ENCODE data around the gene HBQ1. TPM values are rescaled to one million over a fixed set of nuclear protein-coding genes. Genes with fewer than 3 reads are reported as not detected.

The HBQ1 gene
- total RNA-seq, 1 experiment from 2014 or later = 3.5 TPM

DNA sequence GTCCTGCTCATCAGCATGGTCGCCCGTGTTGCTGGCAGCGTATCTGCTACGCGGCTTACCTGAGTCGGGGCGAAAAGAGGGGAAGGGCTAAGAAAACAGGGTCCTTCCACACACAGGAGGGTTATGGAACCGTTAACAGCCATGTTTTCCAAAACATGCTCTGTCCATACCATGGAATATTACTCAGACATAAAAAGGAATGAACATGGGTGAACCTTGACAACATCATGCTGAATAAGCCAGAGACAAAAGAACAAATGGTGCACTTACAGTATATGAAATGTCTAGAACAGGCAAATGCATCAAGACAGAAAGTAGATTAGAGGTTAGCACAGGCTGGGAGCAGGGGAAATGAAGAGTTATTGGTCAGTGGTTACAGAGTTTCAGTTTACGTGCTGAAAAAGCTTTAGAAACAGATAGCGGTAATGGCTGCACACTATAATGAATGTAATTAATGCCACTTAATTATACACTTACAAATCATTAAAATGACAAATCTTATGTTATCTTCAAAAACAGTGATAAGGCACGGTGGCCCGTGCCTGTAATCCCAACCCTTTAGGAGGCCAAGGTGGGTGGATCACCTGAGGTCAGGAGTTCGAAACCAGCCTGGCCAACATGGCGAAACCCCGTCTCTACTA is 49.6 kb upstream of the HBQ1 start:
- H3K18ac ChIP-seq (ENCODE audit: insufficient read length, low read depth, low read length) = no peak overlapping the region
- H4K5ac ChIP-seq (ENCODE audit: insufficient read length, low read depth, low read length) = no peak overlapping the region
- no peak overlapping the region for H3K27ac ChIP-seq (ENCODE audit: insufficient read length, low read depth, low read length)
- H3T11ph ChIP-seq (ENCODE audit: low read length) = no peak overlapping the region
- H3K27me3 ChIP-seq (ENCODE audit: insufficient read depth, low read length) = no peaks in the 10 kb centered on the region
- no peak overlapping the region for H2BK12ac ChIP-seq (ENCODE audit: insufficient read length, low read depth, low read length)
- Mint-ChIP-seq H3K4me1 (peaks cover 0 to 2% of the 10 kb centered on the region in 2 experiments; a peak in 1 of 4 replicates), H3K4me3 (no peak overlapping the region), H3K9me3 (no peaks in the 10 kb centered on the region), H3K27ac (no peak overlapping the region), H3K36me3 (ENCODE audit: insufficient read depth in 1 of 3, low read depth in 3 of 3) (peaks cover 0 to 2% (median 0%) of the 10 kb centered on the region in 3 experiments; a peak in 1 of 7 replicates), H3K27me3 (ENCODE audit: low read depth) (no peaks in the 10 kb centered on the region)
- no peak overlapping the region for H2AK5ac ChIP-seq (ENCODE audit: insufficient read length, low read length)
- no CpG with 5 or more reads among the region's 15 CpGs for WGBS (ENCODE audit: extremely low coverage, insufficient read length, low lambda C conversion rate)
- peaks cover 4% of the 10 kb centered on the region for H3K79me1 ChIP-seq (ENCODE audit: insufficient read depth, low read depth, low read length, poor library complexity, severe bottlenecking)
- H3K79me2 ChIP-seq (ENCODE audit: insufficient read depth, low read length) = no peaks in the 10 kb centered on the region
- no peak overlapping the region for H3K9ac ChIP-seq (ENCODE audit: extremely low read depth, insufficient read length, low read length)
- no peak overlapping the region for H3K23ac ChIP-seq (ENCODE audit: insufficient read length, low read depth, low read length)
- H3K23me2 ChIP-seq (ENCODE audit: insufficient read length, low read depth, low read length, poor library complexity, severe bottlenecking) = no peaks in the 10 kb centered on the region
- no peak overlapping the region for H2BK20ac ChIP-seq (ENCODE audit: low read depth, low read length, poor library complexity, severe bottlenecking)
- no peak overlapping the region for H2BK120ac ChIP-seq (ENCODE audit: low read depth, low read length, poor library complexity, severe bottlenecking)
- H2BK15ac ChIP-seq (ENCODE audit: low read depth, low read length) = no peak overlapping the region
- DNase-seq = no peak
- H3K4ac ChIP-seq (ENCODE audit: low read depth, low read length) = no peak overlapping the region
- H3K9me3 ChIP-seq (ENCODE audit: control insufficient read depth, low read depth, low read length) = no peaks in the 10 kb centered on the region
- H3K4me2 ChIP-seq (ENCODE audit: insufficient read depth, insufficient read length, low read length) = no peak overlapping the region
- TF ChIP-seq, protein P1, sequence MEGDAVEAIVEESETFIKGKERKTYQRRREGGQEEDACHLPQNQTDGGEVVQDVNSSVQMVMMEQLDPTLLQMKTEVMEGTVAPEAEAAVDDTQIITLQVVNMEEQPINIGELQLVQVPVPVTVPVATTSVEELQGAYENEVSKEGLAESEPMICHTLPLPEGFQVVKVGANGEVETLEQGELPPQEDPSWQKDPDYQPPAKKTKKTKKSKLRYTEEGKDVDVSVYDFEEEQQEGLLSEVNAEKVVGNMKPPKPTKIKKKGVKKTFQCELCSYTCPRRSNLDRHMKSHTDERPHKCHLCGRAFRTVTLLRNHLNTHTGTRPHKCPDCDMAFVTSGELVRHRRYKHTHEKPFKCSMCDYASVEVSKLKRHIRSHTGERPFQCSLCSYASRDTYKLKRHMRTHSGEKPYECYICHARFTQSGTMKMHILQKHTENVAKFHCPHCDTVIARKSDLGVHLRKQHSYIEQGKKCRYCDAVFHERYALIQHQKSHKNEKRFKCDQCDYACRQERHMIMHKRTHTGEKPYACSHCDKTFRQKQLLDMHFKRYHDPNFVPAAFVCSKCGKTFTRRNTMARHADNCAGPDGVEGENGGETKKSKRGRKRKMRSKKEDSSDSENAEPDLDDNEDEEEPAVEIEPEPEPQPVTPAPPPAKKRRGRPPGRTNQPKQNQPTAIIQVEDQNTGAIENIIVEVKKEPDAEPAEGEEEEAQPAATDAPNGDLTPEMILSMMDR (conservative IDR thresholded peaks at IDR 0.05) = no peak
- H3K14ac ChIP-seq (ENCODE audit: insufficient read depth, low read length) = no peak overlapping the region
- no peak overlapping the region for H4K8ac ChIP-seq (replicated peaks; ENCODE audit: insufficient read length, low read depth, low read length)
- no peaks in the 10 kb centered on the region for H4K20me1 ChIP-seq (ENCODE audit: control insufficient read depth, insufficient read depth, insufficient read length)
- H4K91ac ChIP-seq (ENCODE audit: insufficient read length, low read depth, low read length) = no peak overlapping the region
- no peaks in the 10 kb centered on the region for H3K4me1 ChIP-seq (ENCODE audit: insufficient read depth, low read length)
- no peak overlapping the region for H3K56ac ChIP-seq (ENCODE audit: insufficient read length, low read depth, low read length)
- no peak overlapping the region for H2BK5ac ChIP-seq (ENCODE audit: insufficient read length, low read length)
- H2AFZ ChIP-seq (ENCODE audit: low read length) = no peak overlapping the region
